K562 (cell line): ENCODE results near the gene KCNMB3. TPM values are rescaled to one million over a fixed set of nuclear protein-coding genes. Genes with fewer than 3 reads are reported as not detected.

ENCODE experiments used
- ATAC-seq: fragments of 200-7000 bp; cut with Tn5 transposase; 3 replicates; pipeline ENCODE4 v1.9.1; 2020; ENCODE audit warnings: moderate library complexity
- BruUV-seq: library from RNA; stranded (reverse); fragments of 400-500 nt; replicated peaks from 2 replicates; lab custom pipeline; 2021; lab: Mats Ljungman, UMichigan
- CTCF ChIA-PET: fragments of 300-600 bp; formaldehyde crosslinking; extraction: SDS; loops from one replicate; lab custom pipeline; 2021; ENCODE audit warnings: low intra/inter-chr PET ratio; lab: Yijun Ruan, JAX
- POLR2A ChIA-PET: fragments of 300-600, 350-650 bp; sonication (Branson Sonifier 250); formaldehyde crosslinking; extraction: SDS; loops from one replicate; lab custom pipeline; 2021; ENCODE audit warnings: antibody characterized with exemption, inconsistent platforms; lab: Yijun Ruan, JAX
- DNase-seq, 4 experiments: peaks; one replicate each; pipeline versions ENCODE4 v3.0.0 to v3.0.0-alpha.2; 2011 to 2018; ENCODE audit warnings: low spot score in 3 of 4, mixed read lengths in 3 of 4; ENCODE audit errors: extremely low read depth in 1 of 4
- FAIRE-seq: peaks from 2 replicates; lab custom pipeline; 2011; peaks lifted over from hg19 to GRCh38; lab: Jason Lieb, UNC
- H2AFZ ChIP-seq: 2 replicates; pipeline ENCODE4 v1.6.0; 2011; ENCODE audit warnings: low read depth, low read length, control low read depth, inconsistent platforms
- H3K27ac ChIP-seq: fragments of 200-600 bp; 3 replicates; pipeline ENCODE4 v1.8.0; 2011; ENCODE audit warnings: low read depth, mild to moderate bottlenecking, control low read depth, inconsistent platforms, low read length, moderate library complexity, mixed read lengths; ENCODE audit errors: extremely low read depth
- H3K27me3 ChIP-seq, 2 experiments: fragments of 300-600 bp in 1 of 2; 2 replicates in 1 of 2; 3 replicates in 1 of 2; pipeline versions ENCODE4 v1.6.0 to v1.8.0; 2011; ENCODE audit warnings: inconsistent platforms in 2 of 2, low read length in 2 of 2, mild to moderate bottlenecking in 1 of 2, mixed read lengths in 1 of 2, moderate library complexity in 1 of 2; ENCODE audit not compliant: control insufficient read depth in 2 of 2, insufficient read depth in 2 of 2
- H3K36me3 ChIP-seq: fragments of 300-600 bp; 3 replicates; pipeline ENCODE4 v1.8.0; 2011; ENCODE audit warnings: mild to moderate bottlenecking, low read length, inconsistent platforms; ENCODE audit not compliant: control insufficient read depth, insufficient read depth
- H3K4me1 ChIP-seq, 2 experiments: fragments of 200-600 bp in 1 of 2; replicated peaks in 1 of 2; 2 replicates in 1 of 2; 3 replicates in 1 of 2; pipeline versions ENCODE4 v1.5.1 to v1.8.0; 2011; ENCODE audit warnings: inconsistent platforms in 2 of 2, low read length in 2 of 2, mild to moderate bottlenecking in 1 of 2, mixed read lengths in 1 of 2, moderate library complexity in 1 of 2; ENCODE audit not compliant: control insufficient read depth in 2 of 2, insufficient read depth in 2 of 2
- H3K4me2 ChIP-seq: 2 replicates; pipeline ENCODE4 v1.6.1; 2011; ENCODE audit warnings: low read length, control low read depth, inconsistent platforms, mixed read lengths; ENCODE audit not compliant: insufficient read depth
- H3K4me3 ChIP-seq: fragments of 200-600 bp; sonication (generic), shearing (Covaris generic); 2 replicates; pipeline ENCODE4 v1.5.1; 2016; ENCODE audit warnings: control low read depth, inconsistent platforms
- H3K79me2 ChIP-seq: fragments of 200-600 bp; 3 replicates; pipeline ENCODE4 v1.8.0; 2011; ENCODE audit warnings: low read length, inconsistent platforms; ENCODE audit not compliant: control insufficient read depth, insufficient read depth
- H3K9ac ChIP-seq, 2 experiments: 2 replicates each; pipeline versions ENCODE4 v1.6.0 to v1.6.1; 2011; ENCODE audit warnings: low read depth in 2 of 2, low read length in 2 of 2, control low read depth in 1 of 2, inconsistent platforms in 1 of 2, mild to moderate bottlenecking in 1 of 2, mixed read lengths in 1 of 2; ENCODE audit not compliant: insufficient read depth in 1 of 2
- H3K9me1 ChIP-seq: one replicate; pipeline ENCODE4 v1.6.0; 2011; ENCODE audit warnings: inconsistent platforms, mild to moderate bottlenecking, low read length, moderate library complexity; ENCODE audit not compliant: control insufficient read depth, insufficient read depth
- H3K9me3 ChIP-seq: replicated peaks from 2 replicates; pipeline ENCODE4 v1.5.1; 2011; ENCODE audit warnings: low read depth, low read length, inconsistent platforms; ENCODE audit not compliant: control insufficient read depth, insufficient read depth
- H4K20me1 ChIP-seq: replicated peaks from 2 replicates; pipeline ENCODE4 v1.6.1; 2011; ENCODE audit warnings: low read length, inconsistent platforms, mixed read lengths; ENCODE audit not compliant: control insufficient read depth, insufficient read depth
- AFF4 ChIP-seq: sonication (generic); formaldehyde crosslinking; IDR thresholded peaks from 2 replicates; pipeline ENCODE4 v1.8.0; 2023; ENCODE audit warnings: mild to moderate bottlenecking, missing genetic modification reagents
- ATF7 ChIP-seq: fragments of 450-650 bp; IDR thresholded peaks from 2 replicates; pipeline ENCODE4 v1.7.1; 2014; ENCODE audit warnings: mild to moderate bottlenecking, moderate library complexity
- CHAMP1 ChIP-seq: fragments of 450-650 bp; IDR thresholded peaks from 2 replicates; pipeline ENCODE4 v1.6.1; 2016; ENCODE audit warnings: mild to moderate bottlenecking
- HIVEP1 ChIP-seq: fragments of 250-450 bp; sonication (Bioruptor Pico); IDR thresholded peaks from 2 replicates; pipeline ENCODE4 v1.4.0; 2020; ENCODE audit warnings: mild to moderate bottlenecking
- NCOA1 ChIP-seq: fragments of 450-650 bp; IDR thresholded peaks from 2 replicates; pipeline ENCODE4 v1.6.1; 2016; ENCODE audit warnings: low read depth
- PATZ1 ChIP-seq: fragments of 250-450 bp; sonication (Bioruptor Pico); IDR thresholded peaks from 2 replicates; pipeline ENCODE4 v1.5.0; 2020; ENCODE audit warnings: mild to moderate bottlenecking, borderline replicate concordance
- RAD51 ChIP-seq: fragments of 450-650 bp; IDR thresholded peaks from 2 replicates; pipeline ENCODE4 v1.7.1; 2016; ENCODE audit warnings: low read depth, mild to moderate bottlenecking, borderline replicate concordance
- RBM14 ChIP-seq: fragments of 200-400 bp; formaldehyde crosslinking; IDR thresholded peaks from 2 replicates; pipeline ENCODE4 v1.6.1; 2018; ENCODE audit warnings: low read depth, mild to moderate bottlenecking, low read length, moderate library complexity, borderline replicate concordance; ENCODE audit not compliant: insufficient read depth
- TRIM25 ChIP-seq: fragments of 450-650 bp; IDR thresholded peaks from 2 replicates; pipeline ENCODE4 v1.7.0; 2016; ENCODE audit warnings: borderline replicate concordance
- ZNF282 ChIP-seq: sonication (generic); formaldehyde crosslinking; IDR thresholded peaks from 2 replicates; pipeline ENCODE4 v1.8.1; 2023; ENCODE audit warnings: missing genetic modification reagents
- ZNF644 ChIP-seq: fragments of 200-800 bp; sonication (Bioruptor generic); IDR thresholded peaks from 2 replicates; pipeline ENCODE4 v1.6.1; 2016; ENCODE audit warnings: low read depth, missing genetic modification characterization, missing compliant biosample characterization
- WGBS: fragments of 100-300 bp; shearing (Covaris generic); methylation state at CpG from one replicate; pipeline ENCODE4 v1.1.6; 2016; ENCODE audit warnings: low coverage, mixed read lengths; ENCODE audit not compliant: insufficient coverage; ENCODE audit errors: missing lambda C conversion rate; 5-methylcytosine and 5-hydroxymethylcytosine counted together
- in situ Hi-C: fragments of 300-500 bp; cut with MboI; formaldehyde crosslinking; loops from 4 replicates; pipeline ENCODE4 v1.15.0; 2018; ENCODE audit warnings: inconsistent platforms, mixed read lengths
- intact Hi-C: fragments of 100-400 bp; cut with micrococcal nuclease; formaldehyde crosslinking; loops from 2 replicates; pipeline ENCODE4 v1.14.2; 2022
- polyA plus RNA-seq, 8 experiments: library from polyadenylated mRNA; depleted of rRNA in 4 of 8; stranded (reverse) in 5 of 8; unstranded in 3 of 8; fragments of >200 nt; fragmentation: Nextera tagmentation in 2 of 8; fragmentation: Illumina TruSeq in 1 of 8; extraction: Ambion mirVana in 2 of 8; extraction: Trizol in 1 of 8; gene quantifications; 2 replicates each; pipeline versions ENCODE4 v1.2.1 to v1.2.3, GENCODE V29; 2011 to 2014; ENCODE audit warnings: inconsistent platforms in 1 of 8, missing spikeins in 1 of 8
- total RNA-seq, 7 experiments: library from RNA; depleted of rRNA in 6 of 7; stranded (reverse); fragments of >200 nt in 6 of 7; fragmentation: Illumina TruSeq in 2 of 7; extraction: Trizol in 2 of 7; gene quantifications; 2 replicates each; pipeline versions ENCODE4 v1.2.1 to v1.2.3, GENCODE V29; 2011 to 2021; ENCODE audit warnings: low replicate concordance in 1 of 7

Gene KCNMB3
- total and polyA plus RNA-seq, 9 of the 15 experiments (the other 6 are each of a cell fraction or from before 2014, with no cell fraction given), result 7.0 to 21.1 (median 14.3) TPM

- ChIA-PET CTCF (no interaction called here), POLR2A (no interaction called here)
- no peak overlapping the region for H3K4me3 ChIP-seq
- BruUV-seq, result no TSS peak
- H3K4me2 ChIP-seq, result no peak overlapping the region
- no peaks in the 10 kb centered on the region for H3K36me3 ChIP-seq
- H4K20me1 ChIP-seq, result 0 out of 2 replicates have a peak, but pooled peaks cover 4% of the 10 kb centered on the region
- no peaks in the 10 kb centered on the region for H3K9me1 ChIP-seq
- H2AFZ ChIP-seq, result peak overlapping the region; percentile 73
- peak overlapping the region; percentile 7; the same call in 1 of the 3 replicates for H3K27ac ChIP-seq
- DNase-seq (peak in 1 of 4 experiments; percentile 40), ATAC-seq (no peak), FAIRE-seq (no peak)
- in situ Hi-C loops (no loop called here), intact Hi-C loops (no loop called here)
- H3K27me3 ChIP-seq, result no peaks in the 10 kb centered on the region
- peak overlapping the region in 1 of 2 experiments; percentile 21; a peak in 1 of 4 replicates for H3K9ac ChIP-seq
- H3K79me2 ChIP-seq, result peaks cover 17% of the 10 kb centered on the region
- 42% methylated on average over 4 of the region's 4 CpGs for WGBS
- H3K9me3 ChIP-seq, result 0 out of 2 replicates have a peak, but pooled peaks cover 4% of the 10 kb centered on the region
- peaks cover 34 to 45% of the 10 kb centered on the region in 2 experiments for H3K4me1 ChIP-seq
- TF ChIP-seq ATF7 (no peak), CHAMP1 (no peak), ZNF282 (no peak), AFF4 (no peak), RBM14 (no peak), HIVEP1 (CRISPR knock-in tag) (no peak), RAD51 (no peak), NCOA1 (no peak), ZNF644 (tag) (no peak), PATZ1 (no peak), TRIM25 (no peak)
These were observed 13.5 kb upstream of the KCNMB3 start for GRCh38 chr3:179264449-179264848.
